HEK293T (cell line): ENCODE results near the gene SLC25A1.

Experiments used
- CTCF ChIA-PET: fragments of 350-600 bp; formaldehyde crosslinking; extraction: SDS; loops from one replicate; lab custom pipeline; 2021; ENCODE audit warnings: antibody characterized with exemption, inconsistent platforms; lab: Yijun Ruan, JAX
- POLR2A ChIA-PET: fragments of 350-600 bp; formaldehyde crosslinking; extraction: SDS; loops from one replicate; lab custom pipeline; 2020; ENCODE audit warnings: antibody characterized with exemption, inconsistent platforms; lab: Yijun Ruan, JAX
- DNase-seq: peaks from one replicate; pipeline ENCODE4 v3.0.0; 2012; ENCODE audit warnings: mixed read lengths; ENCODE audit errors: extremely low spot score
- ARNT ChIP-seq: fragments of 450-650 bp; IDR thresholded peaks from 2 replicates; pipeline ENCODE4 v1.6.1; 2017; ENCODE audit warnings: mild to moderate bottlenecking
- BHLHE40 ChIP-seq: fragments of 450-650 bp; IDR thresholded peaks from 2 replicates; pipeline ENCODE4 v1.6.1; 2016; ENCODE audit warnings: mild to moderate bottlenecking, moderate library complexity, borderline replicate concordance
- CTBP1 ChIP-seq: fragments of 450-650 bp; IDR thresholded peaks from 2 replicates; pipeline ENCODE4 v1.6.1; 2016; ENCODE audit warnings: borderline replicate concordance
- ELF4 ChIP-seq: fragments of 450-650 bp; IDR thresholded peaks from 2 replicates; pipeline ENCODE4 v1.6.1; 2017; ENCODE audit warnings: antibody characterized with exemption
- FOXA1 ChIP-seq: fragments of 450-650 bp; IDR thresholded peaks from 2 replicates; pipeline ENCODE4 v1.6.1; 2016; ENCODE audit warnings: mild to moderate bottlenecking
- FOXK2 ChIP-seq: fragments of 450-650 bp; IDR thresholded peaks from 2 replicates; pipeline ENCODE4 v1.6.1; 2016; ENCODE audit warnings: mild to moderate bottlenecking
- FOXM1 ChIP-seq: fragments of 450-650 bp; IDR thresholded peaks from 2 replicates; pipeline ENCODE4 v1.6.1; 2017; ENCODE audit warnings: mild to moderate bottlenecking, borderline replicate concordance
- HDGF ChIP-seq: fragments of 450-650 bp; IDR thresholded peaks from 2 replicates; pipeline ENCODE4 v1.6.1; 2017; ENCODE audit warnings: antibody characterized with exemption, borderline replicate concordance
- L3MBTL2 ChIP-seq: fragments of 450-650 bp; conservative IDR thresholded peaks from 2 replicates; pipeline ENCODE4 v1.6.1; 2016; ENCODE audit warnings: mild to moderate bottlenecking
- LEF1 ChIP-seq: fragments of 450-650 bp; IDR thresholded peaks from 2 replicates; pipeline ENCODE4 v1.6.1; 2017; ENCODE audit warnings: mild to moderate bottlenecking, borderline replicate concordance
- NFRKB ChIP-seq: fragments of 450-650 bp; IDR thresholded peaks from 2 replicates; pipeline ENCODE4 v1.6.1; 2016; ENCODE audit warnings: mild to moderate bottlenecking, moderate library complexity
- SP1 ChIP-seq: fragments of 450-650 bp; IDR thresholded peaks from 2 replicates; pipeline ENCODE4 v1.6.1; 2017
- SUZ12 ChIP-seq: fragments of 450-650 bp; IDR thresholded peaks from 2 replicates; pipeline ENCODE4 v1.6.1; 2016; ENCODE audit warnings: mild to moderate bottlenecking
- TARDBP ChIP-seq: fragments of 450-650 bp; IDR thresholded peaks from 2 replicates; pipeline ENCODE4 v1.6.1; 2016
- ZNF384 ChIP-seq: fragments of 450-650 bp; IDR thresholded peaks from 2 replicates; pipeline ENCODE4 v1.6.1; 2016
- TF ChIP-seq, protein P1 (sequence below): fragments of 450-650 bp; IDR thresholded peaks from 2 replicates; pipeline ENCODE4 v1.6.1; 2016

The SLC25A1 gene

DNA sequence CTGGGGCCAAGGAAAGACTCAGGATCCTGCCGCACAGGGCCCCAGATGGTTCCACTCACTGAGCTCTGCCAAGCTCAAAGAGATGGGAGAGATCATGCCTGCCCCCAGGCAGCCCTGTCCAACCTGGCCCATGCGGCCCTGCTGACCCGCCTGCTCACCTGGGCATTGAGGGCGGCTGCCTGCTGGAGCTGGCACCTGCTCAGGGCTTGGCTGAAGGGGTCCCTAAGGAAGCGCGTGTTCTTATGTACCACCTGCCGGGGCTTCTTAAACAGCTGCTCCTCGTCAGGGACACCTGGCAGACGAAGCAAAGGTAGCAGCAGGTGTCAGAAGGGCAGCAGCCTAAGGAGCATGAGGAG lies 39.6 kb downstream of the SLC25A1 start:
- no peak for DNase-seq
- TF ChIP-seq FOXA1 (no peak), FOXM1 (no peak), LEF1 (no peak), ELF4 (no peak), SP1 (no peak), ZNF384 (no peak), CTBP1 (no peak), HDGF (no peak), TARDBP (no peak), SUZ12 (no peak), FOXK2 (no peak), BHLHE40 (no peak), NFRKB (no peak), ARNT (no peak), L3MBTL2 (no peak)
- TF ChIP-seq, protein P1, sequence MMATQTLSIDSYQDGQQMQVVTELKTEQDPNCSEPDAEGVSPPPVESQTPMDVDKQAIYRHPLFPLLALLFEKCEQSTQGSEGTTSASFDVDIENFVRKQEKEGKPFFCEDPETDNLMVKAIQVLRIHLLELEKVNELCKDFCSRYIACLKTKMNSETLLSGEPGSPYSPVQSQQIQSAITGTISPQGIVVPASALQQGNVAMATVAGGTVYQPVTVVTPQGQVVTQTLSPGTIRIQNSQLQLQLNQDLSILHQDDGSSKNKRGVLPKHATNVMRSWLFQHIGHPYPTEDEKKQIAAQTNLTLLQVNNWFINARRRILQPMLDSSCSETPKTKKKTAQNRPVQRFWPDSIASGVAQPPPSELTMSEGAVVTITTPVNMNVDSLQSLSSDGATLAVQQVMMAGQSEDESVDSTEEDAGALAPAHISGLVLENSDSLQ: no peak
- ChIA-PET POLR2A (interaction anchor here (1.2 kb wide), 1 partner anchor 16 kb away, joined by 5 read pairs; the partner anchor contains the start of gene DGCR2), CTCF (no interaction called here)

DNA sequence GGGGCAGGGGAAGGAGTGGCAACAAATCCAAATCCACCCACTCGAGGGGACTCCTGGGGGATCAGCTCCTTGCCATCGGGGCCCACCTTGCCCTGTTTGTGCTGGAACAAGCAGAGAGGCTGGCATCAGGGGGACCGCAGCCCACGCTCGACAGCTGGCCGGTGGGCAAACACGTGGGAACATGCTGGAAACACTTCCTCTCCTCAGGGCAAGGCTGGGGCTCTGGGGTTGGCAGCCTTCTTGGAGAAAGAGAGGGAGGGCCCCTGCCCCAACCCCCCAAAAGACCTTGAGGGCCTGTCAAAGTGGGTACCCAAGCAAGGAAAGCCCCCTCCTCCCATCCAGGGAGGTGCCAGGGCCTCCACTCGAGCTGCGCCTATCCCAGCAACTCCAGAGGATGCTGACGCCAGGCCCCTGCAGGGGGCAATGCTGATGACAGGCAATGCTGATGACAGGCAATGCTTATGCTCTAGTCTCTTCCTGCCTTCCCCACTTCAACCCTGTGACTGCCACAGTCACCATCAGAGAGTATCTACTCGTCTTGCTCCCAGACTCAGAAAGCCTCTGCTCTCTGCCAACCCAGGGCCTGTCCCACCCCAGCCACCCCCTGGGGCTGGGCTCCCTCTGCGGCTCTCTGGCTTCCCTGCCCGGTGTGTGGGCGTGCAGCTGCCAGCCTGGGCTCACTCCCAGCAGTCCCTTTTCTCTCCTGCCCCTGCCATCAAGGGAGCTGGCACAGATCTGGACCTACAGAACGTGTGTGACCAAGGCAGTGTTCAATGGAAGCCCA lies 40.1 kb downstream of the SLC25A1 start:
- TF ChIP-seq SP1 (no peak), ELF4 (no peak), FOXA1 (no peak), CTBP1 (no peak), TARDBP (no peak), HDGF (no peak), L3MBTL2 (no peak), LEF1 (no peak), ARNT (no peak), ZNF384 (no peak), FOXK2 (no peak), FOXM1 (no peak), NFRKB (no peak), SUZ12 (no peak), BHLHE40 (no peak)
- TF ChIP-seq, protein P1: no peak
- ChIA-PET CTCF (no interaction called here), POLR2A (interaction anchor here (1.2 kb wide), 1 partner anchor 16 kb away, joined by 5 read pairs; the partner anchor contains the start of gene DGCR2)
- DNase-seq: peak; percentile 57

DNA sequence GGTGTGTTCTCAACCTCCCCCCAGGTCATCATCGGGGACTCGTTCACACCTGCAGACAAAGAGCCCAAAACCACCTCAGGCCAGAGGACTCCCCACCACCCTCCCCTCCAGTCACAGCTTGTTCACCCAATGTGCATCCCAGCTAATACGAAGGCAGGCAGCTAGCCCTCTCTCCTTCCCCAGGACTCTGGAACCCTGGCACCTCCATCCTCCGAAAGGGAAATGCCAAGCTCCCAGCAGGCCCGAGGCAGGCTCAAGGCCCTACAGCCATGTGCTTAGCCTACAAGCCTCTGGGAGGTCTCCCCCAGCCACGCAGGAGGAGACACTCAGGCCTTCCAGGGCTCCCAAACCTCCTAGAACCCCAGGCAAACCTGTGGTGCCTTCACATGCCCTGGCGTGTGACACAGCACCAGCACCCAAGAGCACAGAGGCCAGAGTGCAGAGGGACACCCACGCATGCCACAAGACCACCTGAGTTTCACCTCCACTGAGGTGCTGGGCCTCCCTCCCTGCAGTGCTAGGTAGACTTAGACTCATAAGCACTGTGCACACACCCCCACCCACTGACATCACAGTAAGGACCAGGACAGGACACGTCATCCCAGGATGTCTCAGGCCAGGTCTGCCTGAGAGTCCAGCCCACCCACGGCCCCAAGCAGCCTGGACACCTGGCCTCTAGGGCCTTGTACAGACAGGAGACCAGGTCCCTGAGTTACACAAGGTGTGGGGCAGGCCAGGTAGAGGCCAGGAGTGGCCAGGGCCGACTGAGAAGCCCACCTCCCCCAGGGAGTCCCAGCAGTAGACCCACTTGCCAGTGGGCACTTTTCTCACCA lies 40.9 kb downstream of the SLC25A1 start:
- DNase-seq: no peak
- CTCF ChIA-PET: no interaction called here
- POLR2A ChIA-PET: interaction anchor here (0.6 kb wide), 1 partner anchor 35 kb away, joined by 3 read pairs; no protein-coding TSS in a partner anchor
- TF ChIP-seq ELF4 (no peak), TARDBP (no peak)
- TF ChIP-seq, protein P1: no peak

DNA sequence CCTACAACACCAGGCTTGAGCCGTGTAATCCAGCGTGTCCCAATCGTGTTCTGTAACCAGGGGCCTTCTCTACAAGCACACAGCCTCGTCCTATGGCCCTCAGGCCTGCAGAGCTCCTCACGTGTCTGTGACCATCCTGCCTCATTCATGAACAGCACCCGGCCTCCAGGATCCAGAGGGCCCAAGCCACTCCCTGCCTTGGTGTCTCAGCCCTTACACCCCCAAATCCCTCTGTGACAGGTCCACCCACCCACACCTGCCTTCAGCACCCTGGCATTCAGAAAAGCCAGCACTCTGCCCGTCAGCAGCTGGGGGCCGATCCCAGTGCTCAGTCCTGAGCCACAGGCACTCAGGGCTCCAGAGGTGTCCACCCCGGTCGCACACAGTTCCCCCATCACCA lies 41.6 kb downstream of the SLC25A1 start:
- no peak for TF ChIP-seq BHLHE40
- TF ChIP-seq, protein P1: no peak
- no peak for TF ChIP-seq FOXA1
- no peak for TF ChIP-seq L3MBTL2
- TF ChIP-seq ZNF384: no peak
- TF ChIP-seq HDGF: no peak
- TF ChIP-seq SUZ12: no peak
- TF ChIP-seq ELF4: no peak
- no peak for TF ChIP-seq NFRKB
- TF ChIP-seq ARNT: no peak
- no peak for TF ChIP-seq LEF1
- no peak for TF ChIP-seq SP1
- no peak for TF ChIP-seq FOXM1
- no peak for TF ChIP-seq TARDBP
- no peak for TF ChIP-seq CTBP1
- no peak for TF ChIP-seq FOXK2
- ChIA-PET CTCF (no interaction called here), POLR2A (interaction anchor here (0.6 kb wide), 1 partner anchor 36 kb away, joined by 3 read pairs; no protein-coding TSS in a partner anchor)

DNA sequence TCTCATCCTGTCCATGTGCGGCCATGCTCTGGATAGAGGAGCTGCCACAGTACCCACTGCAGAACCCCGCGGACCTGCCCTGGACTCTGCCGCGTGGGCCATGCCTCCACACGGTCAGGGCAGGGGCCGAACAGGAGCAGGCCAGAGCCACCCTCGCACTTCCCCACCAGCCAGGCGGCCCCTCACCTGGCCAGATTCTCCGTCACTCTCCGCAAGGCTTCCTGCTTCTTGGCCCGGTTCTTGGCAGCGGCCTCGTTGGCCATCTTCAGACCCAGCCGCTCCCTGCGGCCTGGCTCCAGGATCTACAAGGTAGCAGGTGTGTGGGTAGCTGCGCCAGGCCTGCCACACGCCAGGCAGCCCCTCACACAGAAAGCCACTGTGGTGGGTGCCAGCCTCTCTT lies 43.7 kb downstream of the SLC25A1 start:
- ChIA-PET CTCF (no interaction called here), POLR2A (interaction anchor here (1.3 to 3.4 kb wide), 2 partner anchors 9 to 12 kb away, joined by 7 to 29 read pairs; partner anchors contain the start of genes DGCR2 and ESS2)
- no peak for DNase-seq
- no peak for TF ChIP-seq TARDBP
- TF ChIP-seq SP1: no peak
- TF ChIP-seq NFRKB: no peak
- no peak for TF ChIP-seq FOXA1
- no peak for TF ChIP-seq ARNT
- TF ChIP-seq FOXM1: no peak
- no peak for TF ChIP-seq L3MBTL2
- no peak for TF ChIP-seq FOXK2
- TF ChIP-seq BHLHE40: no peak
- no peak for TF ChIP-seq CTBP1

More for the DNA sequence above, 41.6 kb downstream of the SLC25A1 start:
- DNase-seq: no peak
